Measurements from ENCODE around the gene PHYH.

DNA sequence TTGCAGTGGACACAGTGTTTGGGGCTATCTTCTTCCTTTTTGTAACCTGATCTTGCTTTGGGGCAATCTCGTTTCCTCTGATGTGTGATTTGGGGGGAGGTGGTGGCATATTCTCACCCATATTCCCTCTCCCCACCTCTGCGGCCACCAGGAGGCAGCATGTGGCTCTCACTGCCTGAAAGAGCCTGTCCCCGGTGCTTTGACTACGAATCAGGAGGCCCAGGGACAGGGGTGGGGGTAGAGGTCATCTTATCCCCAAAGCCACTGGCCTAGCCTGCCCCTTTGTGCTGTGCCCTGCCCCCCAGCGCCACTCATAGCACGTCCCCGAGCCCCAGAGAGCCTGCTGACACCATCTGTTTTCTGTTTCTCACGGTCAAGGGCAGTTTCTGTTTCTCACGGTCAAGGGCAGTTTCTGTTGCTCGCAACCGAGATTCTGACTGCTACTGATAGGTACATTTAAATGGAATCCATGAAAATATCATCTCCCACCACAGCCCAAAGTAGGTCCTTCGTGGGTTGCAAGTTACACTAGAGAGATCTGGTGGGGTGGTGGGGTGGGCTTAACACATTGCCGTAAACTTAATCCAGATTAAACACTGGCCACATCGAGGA, 28.2 kb downstream of the PHYH start:
- TF ChIP-seq, protein P1, sequence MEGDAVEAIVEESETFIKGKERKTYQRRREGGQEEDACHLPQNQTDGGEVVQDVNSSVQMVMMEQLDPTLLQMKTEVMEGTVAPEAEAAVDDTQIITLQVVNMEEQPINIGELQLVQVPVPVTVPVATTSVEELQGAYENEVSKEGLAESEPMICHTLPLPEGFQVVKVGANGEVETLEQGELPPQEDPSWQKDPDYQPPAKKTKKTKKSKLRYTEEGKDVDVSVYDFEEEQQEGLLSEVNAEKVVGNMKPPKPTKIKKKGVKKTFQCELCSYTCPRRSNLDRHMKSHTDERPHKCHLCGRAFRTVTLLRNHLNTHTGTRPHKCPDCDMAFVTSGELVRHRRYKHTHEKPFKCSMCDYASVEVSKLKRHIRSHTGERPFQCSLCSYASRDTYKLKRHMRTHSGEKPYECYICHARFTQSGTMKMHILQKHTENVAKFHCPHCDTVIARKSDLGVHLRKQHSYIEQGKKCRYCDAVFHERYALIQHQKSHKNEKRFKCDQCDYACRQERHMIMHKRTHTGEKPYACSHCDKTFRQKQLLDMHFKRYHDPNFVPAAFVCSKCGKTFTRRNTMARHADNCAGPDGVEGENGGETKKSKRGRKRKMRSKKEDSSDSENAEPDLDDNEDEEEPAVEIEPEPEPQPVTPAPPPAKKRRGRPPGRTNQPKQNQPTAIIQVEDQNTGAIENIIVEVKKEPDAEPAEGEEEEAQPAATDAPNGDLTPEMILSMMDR (IDR thresholded peaks at IDR 0.05; ENCODE audit: low read depth, low read length), result peak; percentile 68
- no peak for TF ChIP-seq EZH2phosphoT487 (IDR thresholded peaks at IDR 0.05; ENCODE audit: low read depth)
